IMR-90 (cell line): ENCODE data around the gene FAR2. TPM values are rescaled to one million over a fixed set of nuclear protein-coding genes. Genes with fewer than 3 reads are reported as not detected.

Experiments
- ATAC-seq: fragments of 200-7000 bp; cut with Tn5 transposase; 2 replicates; pipeline ENCODE4 v1.9.1; 2020; ENCODE audit warnings: low read depth, mild to moderate bottlenecking, moderate library complexity
- BruUV-seq: library from RNA; stranded (reverse); fragments of 400-500 nt; replicated peaks from 2 replicates; lab custom pipeline; 2021; lab: Mats Ljungman, UMichigan
- CTCF ChIA-PET: fragments of 300-600 bp; formaldehyde crosslinking; extraction: SDS; loops from one replicate; lab custom pipeline; 2021; ENCODE audit warnings: antibody characterized with exemption; lab: Yijun Ruan, JAX
- POLR2A ChIA-PET: fragments of 300-600 bp; sonication (Branson Sonifier 250); formaldehyde crosslinking; loops from one replicate; lab custom pipeline; 2022; ENCODE audit warnings: antibody characterized with exemption; ENCODE audit not compliant: unreplicated experiment; lab: Charles Lee
- DNase-seq: peaks from one replicate; pipeline ENCODE4 v3.0.0; 2013
- H2AFZ ChIP-seq: replicated peaks from 2 replicates; pipeline ENCODE3; 2013; ENCODE audit warnings: low read length, mild to moderate bottlenecking; ENCODE audit not compliant: poor library complexity
- H2AK5ac ChIP-seq: 2 replicates; pipeline ENCODE4 v1.6.1; 2013; ENCODE audit warnings: low read depth, low read length, inconsistent platforms
- H2AK9ac ChIP-seq: replicated peaks from 2 replicates; pipeline ENCODE3; 2013; ENCODE audit warnings: mild to moderate bottlenecking, low read depth, low read length, moderate library complexity; ENCODE audit not compliant: poor library complexity
- H2BK120ac ChIP-seq: 2 replicates; pipeline ENCODE4 v1.6.1; 2013; ENCODE audit warnings: low read depth, low read length, inconsistent platforms
- H2BK15ac ChIP-seq: 3 replicates; pipeline ENCODE4 v1.6.1; 2013; ENCODE audit warnings: low read depth, low read length, inconsistent platforms
- H2BK20ac ChIP-seq: 2 replicates; pipeline ENCODE4 v1.6.1; 2013; ENCODE audit warnings: low read depth, mild to moderate bottlenecking, inconsistent platforms, low read length, moderate library complexity
- H2BK5ac ChIP-seq: 2 replicates; pipeline ENCODE4 v1.6.1; 2013; ENCODE audit warnings: mild to moderate bottlenecking, low read depth, low read length, inconsistent platforms; ENCODE audit not compliant: poor library complexity, severe bottlenecking
- H3K14ac ChIP-seq: replicated peaks from 2 replicates; pipeline ENCODE4 v1.6.1; 2013; ENCODE audit warnings: low read depth, low read length, inconsistent platforms
- H3K18ac ChIP-seq: 2 replicates; pipeline ENCODE4 v1.6.1; 2013; ENCODE audit warnings: low read depth, low read length, control low read depth
- H3K23ac ChIP-seq: 2 replicates; pipeline ENCODE4 v1.6.1; 2013; ENCODE audit warnings: low read depth, low read length, inconsistent platforms
- H3K27ac ChIP-seq: 2 replicates; pipeline ENCODE4 v1.5.1; 2013; ENCODE audit warnings: mild to moderate bottlenecking, control low read depth, low read length; ENCODE audit not compliant: insufficient read depth
- H3K27me3 ChIP-seq: 2 replicates; pipeline ENCODE4 v1.6.1; 2013; ENCODE audit warnings: low read length; ENCODE audit not compliant: control insufficient read depth, insufficient read depth
- H3K36me3 ChIP-seq: 2 replicates; pipeline ENCODE4 v1.6.1; 2013; ENCODE audit warnings: low read length, mixed read lengths; ENCODE audit not compliant: control insufficient read depth, insufficient read depth
- H3K4ac ChIP-seq: 2 replicates; pipeline ENCODE4 v1.6.1; 2013; ENCODE audit warnings: low read depth, low read length, inconsistent platforms
- H3K4me1 ChIP-seq: 2 replicates; pipeline ENCODE4 v1.6.1; 2013; ENCODE audit warnings: low read length, mixed read lengths; ENCODE audit not compliant: control insufficient read depth, insufficient read depth
- H3K4me2 ChIP-seq: 2 replicates; pipeline ENCODE4 v1.6.1; 2013; ENCODE audit warnings: low read depth, mild to moderate bottlenecking, control low read depth, low read length, moderate library complexity
- H3K4me3 ChIP-seq: 2 replicates; pipeline ENCODE4 v1.5.1; 2013; ENCODE audit warnings: low read depth, mild to moderate bottlenecking, control low read depth, low read length, moderate library complexity; ENCODE audit not compliant: insufficient read depth
- H3K56ac ChIP-seq: 2 replicates; pipeline ENCODE4 v1.6.1; 2013; ENCODE audit warnings: low read length, inconsistent platforms; ENCODE audit not compliant: insufficient read depth; ENCODE audit errors: extremely low read depth
- H3K79me1 ChIP-seq, 2 experiments: 2 replicates each; pipeline ENCODE4 v1.6.1; 2013; ENCODE audit warnings: low read length in 2 of 2, inconsistent platforms in 1 of 2, low read depth in 1 of 2
- H3K9ac ChIP-seq: 2 replicates; pipeline ENCODE4 v1.6.1; 2013; ENCODE audit warnings: low read depth, low read length, control low read depth
- H3K9me1 ChIP-seq: 2 replicates; pipeline ENCODE4 v1.6.1; 2013; ENCODE audit warnings: low read length, inconsistent platforms; ENCODE audit not compliant: insufficient read depth
- H3K9me3 ChIP-seq: 2 replicates; pipeline ENCODE4 v1.6.1; 2013; ENCODE audit warnings: low read length; ENCODE audit not compliant: control insufficient read depth, insufficient read depth
- H4K20me1 ChIP-seq: 2 replicates; pipeline ENCODE4 v1.6.1; 2013; ENCODE audit warnings: low read length, inconsistent platforms; ENCODE audit not compliant: insufficient read depth
- H4K5ac ChIP-seq: 2 replicates; pipeline ENCODE4 v1.6.1; 2013; ENCODE audit warnings: mild to moderate bottlenecking, low read depth, low read length, control low read depth
- H4K8ac ChIP-seq, 2 experiments: 2 replicates each; pipeline ENCODE4 v1.6.1; 2013; ENCODE audit warnings: low read depth in 2 of 2, low read length in 2 of 2, control low read depth in 1 of 2, inconsistent platforms in 1 of 2
- H4K91ac ChIP-seq: 2 replicates; pipeline ENCODE4 v1.6.1; 2013; ENCODE audit warnings: low read depth, low read length, inconsistent platforms; ENCODE audit not compliant: insufficient read depth
- BHLHE40 ChIP-seq: fragments of 150-350 bp; IDR thresholded peaks from 2 replicates; pipeline ENCODE4 v1.6.1; 2016; ENCODE audit warnings: mild to moderate bottlenecking, low read depth, low read length
- CHD1 ChIP-seq: IDR thresholded peaks from 2 replicates; pipeline ENCODE4 v1.6.1; 2012; ENCODE audit warnings: low read depth, low read length, improper control_type of control experiment
- CTCF ChIP-seq: conservative IDR thresholded peaks from 2 replicates; pipeline ENCODE4 v1.5.1; 2012; ENCODE audit warnings: mild to moderate bottlenecking, low read depth, low read length, improper control_type of control experiment
- FOS ChIP-seq: fragments of 150-350 bp; IDR thresholded peaks from 2 replicates; pipeline ENCODE4 v1.6.1; 2016; ENCODE audit warnings: low read depth, low read length
- MAFK ChIP-seq: IDR thresholded peaks from 2 replicates; pipeline ENCODE4 v1.6.1; 2012; ENCODE audit warnings: low read depth, low read length, improper control_type of control experiment
- MAZ ChIP-seq: IDR thresholded peaks from 2 replicates; pipeline ENCODE4 v1.6.1; 2012; ENCODE audit warnings: low read depth, mild to moderate bottlenecking, low read length, improper control_type of control experiment, moderate library complexity, borderline replicate concordance
- NFE2L2 ChIP-seq: fragments of 150-350 bp; IDR thresholded peaks from 2 replicates; pipeline ENCODE4 v1.6.1; 2016; ENCODE audit warnings: low read depth, mild to moderate bottlenecking, low read length
- POLR2A ChIP-seq: IDR thresholded peaks from 2 replicates; pipeline ENCODE4 v1.6.1; 2012; ENCODE audit warnings: mild to moderate bottlenecking, low read depth, low read length
- RAD21 ChIP-seq: IDR thresholded peaks from 2 replicates; pipeline ENCODE4 v1.6.1; 2012; ENCODE audit warnings: low read length, improper control_type of control experiment
- RCOR1 ChIP-seq: IDR thresholded peaks from 2 replicates; pipeline ENCODE4 v1.6.1; 2012; ENCODE audit warnings: mild to moderate bottlenecking, low read length, improper control_type of control experiment; ENCODE audit not compliant: insufficient replicate concordance
- RFX5 ChIP-seq: IDR thresholded peaks from 2 replicates; pipeline ENCODE4 v1.8.0; 2012; ENCODE audit warnings: low read depth, mild to moderate bottlenecking, low read length, moderate library complexity
- SMC3 ChIP-seq: fragments of 150-350 bp; IDR thresholded peaks from 2 replicates; pipeline ENCODE4 v1.6.1; 2016; ENCODE audit warnings: low read depth, mild to moderate bottlenecking, antibody characterized with exemption, low read length, moderate library complexity
- USF2 ChIP-seq: fragments of 150-350 bp; IDR thresholded peaks from 2 replicates; pipeline ENCODE4 v1.6.1; 2017; ENCODE audit warnings: mild to moderate bottlenecking, antibody characterized with exemption, low read length, low read depth
- WGBS, 2 experiments: methylation state at CpG; one replicate each; pipeline versions ENCODE4 v1.1.5 to v1.1.7; 2013; ENCODE audit warnings: missing lambda C conversion rate in 2 of 2; ENCODE audit not compliant: insufficient read length in 1 of 2; ENCODE audit errors: extremely low coverage in 2 of 2; 5-methylcytosine and 5-hydroxymethylcytosine counted together
- dilution Hi-C: fragments of 300-500 bp; cut with HindIII; formaldehyde crosslinking; loops from one replicate; pipeline ENCODE4 v1.14.3; 2018; ENCODE audit warnings: low sequenced_read_pairs; ENCODE audit not compliant: unreplicated experiment
- in situ Hi-C: fragments of 300-500 bp; cut with MboI; formaldehyde crosslinking; loops from 3 replicates; pipeline ENCODE4 v1.14.3; 2019; ENCODE audit warnings: low sequenced_read_pairs, inconsistent platforms, mixed read lengths
- intact Hi-C: fragments of 100-400 bp; cut with micrococcal nuclease; formaldehyde crosslinking; loops from 2 replicates; pipeline ENCODE4 v1.10.0; 2022
- polyA plus RNA-seq, 3 experiments: library from polyadenylated mRNA; depleted of rRNA; stranded (reverse); fragments of >200 nt; gene quantifications; 2 replicates each; pipeline ENCODE4 v1.2.3, GENCODE V29; 2012; ENCODE audit warnings: low replicate concordance in 1 of 3
- total RNA-seq: library from RNA; depleted of rRNA; stranded (reverse); fragments of >200 nt; gene quantifications from 2 replicates; pipeline ENCODE4 v1.2.3, GENCODE V29; 2012

The FAR2 gene
- total and polyA plus RNA-seq, 2 of the 4 experiments (the other 2 are of a cell fraction), result 1.1 to 2.0 TPM

GRCh38 chr12:29145372-29146170, 3.5 kb upstream of the FAR2 start:
- ChIA-PET POLR2A (no interaction called here), CTCF (interaction anchor here (0.6 kb wide), 1 partner anchor 69 kb away, joined by 4 read pairs; no protein-coding TSS in a partner anchor)
- H4K5ac ChIP-seq, result no peak overlapping the region
- no peaks in the 10 kb centered on the region for H3K79me1 ChIP-seq
- no peak overlapping the region for H3K4ac ChIP-seq
- H3K27me3 ChIP-seq, result peaks cover 6% of the 10 kb centered on the region; the same call in 1 of the 2 replicates
- no peak overlapping the region for H3K9ac ChIP-seq
- no peak overlapping the region for H3K14ac ChIP-seq
- no peaks in the 10 kb centered on the region for H4K20me1 ChIP-seq
- in situ Hi-C loops (no loop called here), intact Hi-C loops (no loop called here), dilution Hi-C loops (no loop called here)
- H4K8ac ChIP-seq, result no peak overlapping the region
- no CpG with 5 or more reads among the region's 14 CpGs for WGBS, 2 experiments
- H2AK5ac ChIP-seq, result no peak overlapping the region
- no TSS peak for BruUV-seq
- no peak overlapping the region for H2BK5ac ChIP-seq
- no peak overlapping the region for H2BK20ac ChIP-seq
- no peak overlapping the region for H2BK15ac ChIP-seq
- H2AFZ ChIP-seq, result no peak overlapping the region
- no peak overlapping the region for H3K4me2 ChIP-seq
- ATAC-seq (no peak), DNase-seq (no peak)
- no peaks in the 10 kb centered on the region for H3K9me1 ChIP-seq
- H3K23ac ChIP-seq, result no peak overlapping the region
- H3K4me1 ChIP-seq, result peaks cover 4% of the 10 kb centered on the region; the same call in 1 of the 2 replicates
- H3K56ac ChIP-seq, result no peak overlapping the region
- TF ChIP-seq RFX5 (no peak), POLR2A (no peak), SMC3 (no peak), RAD21 (no peak), MAFK (no peak), USF2 (no peak), NFE2L2 (no peak), RCOR1 (no peak), BHLHE40 (no peak), FOS (no peak), CHD1 (no peak), MAZ (no peak), CTCF (no peak)
- H3K18ac ChIP-seq, result no peak overlapping the region
- H3K27ac ChIP-seq, result no peak overlapping the region
- no peak overlapping the region for H3K4me3 ChIP-seq
- H3K36me3 ChIP-seq, result no peaks in the 10 kb centered on the region
- H2BK120ac ChIP-seq, result no peak overlapping the region
- H3K9me3 ChIP-seq, result no peaks in the 10 kb centered on the region
- H2AK9ac ChIP-seq, result no peak overlapping the region
- no peak overlapping the region for H4K91ac ChIP-seq
